Measurements from ENCODE around the gene ADPRH. TPM values are rescaled to one million over a fixed set of nuclear protein-coding genes. Genes with fewer than 3 reads are reported as not detected.

Gene ADPRH
- polyA plus RNA-seq, 2 of the 4 experiments (the other 2 are of a cell fraction): 3.7 to 3.8 TPM

DNA sequence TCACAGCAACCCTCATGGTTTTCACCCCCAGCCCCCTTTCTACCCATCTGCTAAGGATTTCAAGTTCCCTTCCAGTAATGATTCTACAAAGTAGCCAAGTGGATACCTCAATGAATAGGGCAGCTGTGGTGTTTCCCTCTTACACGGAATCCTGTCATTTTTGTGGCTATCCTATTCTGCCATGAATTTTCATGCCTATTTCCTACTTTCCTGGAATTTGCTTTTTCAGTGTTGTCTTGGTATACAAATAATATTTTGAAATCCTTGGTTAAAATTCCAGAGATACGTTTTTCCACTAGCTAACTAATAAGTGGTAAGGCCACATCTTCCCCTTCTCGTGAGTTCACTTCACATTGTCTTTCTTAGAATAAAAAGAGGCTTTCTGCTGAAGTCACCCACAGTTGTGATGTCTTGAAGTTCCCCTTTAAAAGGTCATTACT, 7.5 kb downstream of the ADPRH start:
- WGBS (ENCODE audit: missing lambda C conversion rate): 65% methylated on average over 3 of the region's 3 CpGs
- ATAC-seq (no peak), DNase-seq (ENCODE audit: low read depth in 1 of 2, low spot score in 1 of 2) (no peak), FAIRE-seq (no peak)
- CTCF ChIA-PET: no interaction called here
- TF ChIP-seq CHD2 (IDR thresholded peaks at IDR 0.05; ENCODE audit: low read length, partially characterized antibody) (no peak), TP53 (CRISPR knock-in tag; IDR thresholded peaks at IDR 0.05) (no peak), CHD4 (IDR thresholded peaks at IDR 0.05; ENCODE audit: borderline replicate concordance) (no peak), KDM5A (IDR thresholded peaks at IDR 0.05) (no peak), CBX8 (IDR thresholded peaks at IDR 0.05) (no peak), JUN (IDR thresholded peaks at IDR 0.05) (no peak), GATA3 (IDR thresholded peaks at IDR 0.05; ENCODE audit: borderline replicate concordance) (no peak), EHF (CRISPR knock-in tag; IDR thresholded peaks at IDR 0.05) (no peak), EHMT2 (IDR thresholded peaks at IDR 0.05; ENCODE audit: low read depth) (no peak), JUNB (IDR thresholded peaks at IDR 0.05) (no peak), ZNF302 (CRISPR knock-in tag; IDR thresholded peaks at IDR 0.05) (no peak), SREBF2 (IDR thresholded peaks at IDR 0.05) (no peak), CBX2 (IDR thresholded peaks at IDR 0.05; ENCODE audit: borderline replicate concordance, low read depth) (no peak), ESRRA (IDR thresholded peaks at IDR 0.05; ENCODE audit: borderline replicate concordance, low read length) (no peak)
- TF ChIP-seq, protein P1, sequence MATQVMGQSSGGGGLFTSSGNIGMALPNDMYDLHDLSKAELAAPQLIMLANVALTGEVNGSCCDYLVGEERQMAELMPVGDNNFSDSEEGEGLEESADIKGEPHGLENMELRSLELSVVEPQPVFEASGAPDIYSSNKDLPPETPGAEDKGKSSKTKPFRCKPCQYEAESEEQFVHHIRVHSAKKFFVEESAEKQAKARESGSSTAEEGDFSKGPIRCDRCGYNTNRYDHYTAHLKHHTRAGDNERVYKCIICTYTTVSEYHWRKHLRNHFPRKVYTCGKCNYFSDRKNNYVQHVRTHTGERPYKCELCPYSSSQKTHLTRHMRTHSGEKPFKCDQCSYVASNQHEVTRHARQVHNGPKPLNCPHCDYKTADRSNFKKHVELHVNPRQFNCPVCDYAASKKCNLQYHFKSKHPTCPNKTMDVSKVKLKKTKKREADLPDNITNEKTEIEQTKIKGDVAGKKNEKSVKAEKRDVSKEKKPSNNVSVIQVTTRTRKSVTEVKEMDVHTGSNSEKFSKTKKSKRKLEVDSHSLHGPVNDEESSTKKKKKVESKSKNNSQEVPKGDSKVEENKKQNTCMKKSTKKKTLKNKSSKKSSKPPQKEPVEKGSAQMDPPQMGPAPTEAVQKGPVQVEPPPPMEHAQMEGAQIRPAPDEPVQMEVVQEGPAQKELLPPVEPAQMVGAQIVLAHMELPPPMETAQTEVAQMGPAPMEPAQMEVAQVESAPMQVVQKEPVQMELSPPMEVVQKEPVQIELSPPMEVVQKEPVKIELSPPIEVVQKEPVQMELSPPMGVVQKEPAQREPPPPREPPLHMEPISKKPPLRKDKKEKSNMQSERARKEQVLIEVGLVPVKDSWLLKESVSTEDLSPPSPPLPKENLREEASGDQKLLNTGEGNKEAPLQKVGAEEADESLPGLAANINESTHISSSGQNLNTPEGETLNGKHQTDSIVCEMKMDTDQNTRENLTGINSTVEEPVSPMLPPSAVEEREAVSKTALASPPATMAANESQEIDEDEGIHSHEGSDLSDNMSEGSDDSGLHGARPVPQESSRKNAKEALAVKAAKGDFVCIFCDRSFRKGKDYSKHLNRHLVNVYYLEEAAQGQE (IDR thresholded peaks at IDR 0.05): no peak
- no peak overlapping the region for H3K4me2 ChIP-seq
- no peak overlapping the region for H3K27ac ChIP-seq
- POLR2A ChIA-PET: no interaction called here
- H3K4me1 ChIP-seq: no peaks in the 10 kb centered on the region
- no peak overlapping the region for H3K4me3 ChIP-seq
- no peaks in the 10 kb centered on the region for H3K9me3 ChIP-seq

DNA sequence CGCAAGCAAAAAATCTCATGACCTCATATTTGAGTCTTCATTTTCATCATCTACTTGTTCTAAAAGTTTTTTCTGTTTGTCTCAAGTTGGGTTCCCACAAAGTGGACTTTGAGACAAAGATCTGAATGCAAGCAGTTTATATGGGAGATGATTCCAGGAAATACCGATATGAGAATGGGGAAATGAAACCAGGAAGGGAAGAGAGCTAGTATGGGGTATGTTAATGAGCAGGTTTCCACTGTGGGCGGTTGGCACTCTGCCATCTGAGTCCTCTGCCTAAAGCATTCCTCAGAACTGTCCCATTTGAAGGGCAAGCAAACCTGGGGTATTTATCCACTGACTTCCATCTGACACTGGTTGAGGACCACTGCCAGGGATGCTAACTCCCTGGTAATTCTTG, 8.8 kb downstream of the ADPRH start:
- no peak overlapping the region for H3K4me3 ChIP-seq
- H3K27ac ChIP-seq: no peak overlapping the region
- no peaks in the 10 kb centered on the region for H3K9me3 ChIP-seq
- ChIA-PET POLR2A (interaction anchor here (1.1 kb wide), 1 partner anchor 90 kb away, joined by 4 read pairs; the partner anchor contains the start of gene TIMMDC1), CTCF (interaction anchor here (1.2 kb wide), 1 partner anchor 94 kb away, joined by 3 read pairs; no protein-coding TSS in a partner anchor)
- H3K4me1 ChIP-seq: no peaks in the 10 kb centered on the region
- WGBS (ENCODE audit: missing lambda C conversion rate): 76% methylated on average over 3 of the region's 3 CpGs
- no peak for ATAC-seq
- no peak for DNase-seq (ENCODE audit: low read depth in 1 of 2, low spot score in 1 of 2)
- TF ChIP-seq FOSB (CRISPR knock-in tag; IDR thresholded peaks at IDR 0.05) (no peak), JUNB (IDR thresholded peaks at IDR 0.05) (no peak), JUN (IDR thresholded peaks at IDR 0.05) (no peak), EHMT2 (IDR thresholded peaks at IDR 0.05; ENCODE audit: low read depth) (no peak)
- TF ChIP-seq, protein P2, sequence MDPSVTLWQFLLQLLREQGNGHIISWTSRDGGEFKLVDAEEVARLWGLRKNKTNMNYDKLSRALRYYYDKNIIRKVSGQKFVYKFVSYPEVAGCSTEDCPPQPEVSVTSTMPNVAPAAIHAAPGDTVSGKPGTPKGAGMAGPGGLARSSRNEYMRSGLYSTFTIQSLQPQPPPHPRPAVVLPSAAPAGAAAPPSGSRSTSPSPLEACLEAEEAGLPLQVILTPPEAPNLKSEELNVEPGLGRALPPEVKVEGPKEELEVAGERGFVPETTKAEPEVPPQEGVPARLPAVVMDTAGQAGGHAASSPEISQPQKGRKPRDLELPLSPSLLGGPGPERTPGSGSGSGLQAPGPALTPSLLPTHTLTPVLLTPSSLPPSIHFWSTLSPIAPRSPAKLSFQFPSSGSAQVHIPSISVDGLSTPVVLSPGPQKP (IDR thresholded peaks at IDR 0.05; ENCODE audit: low read depth, low read length): no peak
- TF ChIP-seq, protein P3, sequence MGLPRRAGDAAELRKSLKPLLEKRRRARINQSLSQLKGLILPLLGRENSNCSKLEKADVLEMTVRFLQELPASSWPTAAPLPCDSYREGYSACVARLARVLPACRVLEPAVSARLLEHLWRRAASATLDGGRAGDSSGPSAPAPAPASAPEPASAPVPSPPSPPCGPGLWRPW (IDR thresholded peaks at IDR 0.05): no peak
- H3K4me2 ChIP-seq: no peak overlapping the region
- FAIRE-seq: no peak

DNA sequence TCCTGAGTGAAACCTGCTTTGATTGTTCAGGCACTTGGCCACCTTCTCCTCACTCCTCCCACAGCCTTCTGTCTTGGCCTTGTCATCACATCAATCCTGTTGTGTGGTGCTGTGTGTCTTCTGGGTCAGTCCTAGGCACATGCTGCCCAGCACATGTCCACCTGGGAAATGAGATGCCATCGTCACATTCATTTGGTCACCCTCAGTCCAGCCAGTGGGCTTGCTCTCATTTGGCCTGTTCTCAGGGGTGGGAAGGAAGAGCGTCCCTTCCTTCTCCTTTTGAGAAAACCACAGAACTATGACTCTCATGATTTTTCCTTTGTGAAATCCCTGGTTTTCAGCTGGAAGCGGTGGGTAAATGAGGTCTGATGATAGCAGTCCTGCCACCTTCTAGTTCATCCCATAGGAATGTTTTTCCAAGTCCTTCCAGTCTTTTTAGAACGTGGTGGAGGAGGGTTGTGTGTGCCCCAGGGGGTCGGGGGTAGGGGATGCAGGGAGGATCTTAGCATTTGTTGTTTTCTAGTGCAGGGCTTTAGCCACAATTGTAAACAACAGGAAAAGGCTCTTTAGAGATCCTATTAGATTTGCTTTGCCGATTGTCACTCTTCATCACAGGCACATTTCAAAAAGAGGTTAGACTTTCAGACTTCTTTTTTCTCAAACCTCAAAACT, 9.9 kb downstream of the ADPRH start:
- DNase-seq (ENCODE audit: low read depth in 1 of 2, low spot score in 1 of 2): no peak
- H3K27ac ChIP-seq: no peak overlapping the region
- no peak overlapping the region for H3K4me2 ChIP-seq
- FAIRE-seq: no peak
- no peak overlapping the region for H3K4me3 ChIP-seq
- H3K4me1 ChIP-seq: no peaks in the 10 kb centered on the region
- no peak for TF ChIP-seq FOSB (CRISPR knock-in tag; IDR thresholded peaks at IDR 0.05)
- TF ChIP-seq, protein P4, sequence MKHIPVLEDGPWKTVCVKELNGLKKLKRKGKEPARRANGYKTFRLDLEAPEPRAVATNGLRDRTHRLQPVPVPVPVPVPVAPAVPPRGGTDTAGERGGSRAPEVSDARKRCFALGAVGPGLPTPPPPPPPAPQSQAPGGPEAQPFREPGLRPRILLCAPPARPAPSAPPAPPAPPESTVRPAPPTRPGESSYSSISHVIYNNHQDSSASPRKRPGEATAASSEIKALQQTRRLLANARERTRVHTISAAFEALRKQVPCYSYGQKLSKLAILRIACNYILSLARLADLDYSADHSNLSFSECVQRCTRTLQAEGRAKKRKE (CRISPR knock-in tag; IDR thresholded peaks at IDR 0.05; ENCODE audit: low read depth): no peak
- TF ChIP-seq FOSL2 (IDR thresholded peaks at IDR 0.05): no peak
- no peak for TF ChIP-seq FOSL2 (CRISPR knock-in tag; IDR thresholded peaks at IDR 0.05)
- CTCF ChIA-PET: interaction anchor here (1.2 kb wide), 1 partner anchor 93 kb away, joined by 3 read pairs; no protein-coding TSS in a partner anchor
- no peaks in the 10 kb centered on the region for H3K9me3 ChIP-seq
- 43% methylated on average over 6 of the region's 6 CpGs for WGBS (ENCODE audit: missing lambda C conversion rate)
- POLR2A ChIA-PET: no interaction called here
- ATAC-seq: no peak

Measured in A549 (cell line).